Effector memory CD8-positive, alpha-beta T cell (primary cell): ENCODE data around the gene AP4E1.
"Not testable (repeated sequence)": the region's sequence is repeated elsewhere in the genome, so short reads cannot be mapped to it uniquely, and the experiment has no call there.

ENCODE experiments used
- ATAC-seq: fragments of 150-1000 bp; cut with Tn5 transposase; replicated peaks from 2 replicates; pipeline ENCODE4 v1.10.0; 2021; ENCODE audit warnings: mild to moderate bottlenecking, moderate library complexity
- DNase-seq, 3 experiments: peaks; one replicate each; pipeline ENCODE4 v3.0.0; 2021
- H3K27ac Mint-ChIP-seq, 2 donors: one replicate each; pipeline ENCODE4 v1.8.0; 2022; ENCODE audit warnings: mild to moderate bottlenecking in 2 of 2, mixed read lengths in 2 of 2, moderate library complexity in 2 of 2
- H3K27me3 Mint-ChIP-seq, 2 donors: one replicate each; pipeline ENCODE4 v1.8.0; 2022; ENCODE audit warnings: mixed read lengths in 2 of 2
- H3K36me3 Mint-ChIP-seq: one replicate; pipeline ENCODE4 v1.8.0; 2022; ENCODE audit warnings: mild to moderate bottlenecking, moderate library complexity, mixed read lengths; ENCODE audit not compliant: insufficient read depth
- H3K4me1 Mint-ChIP-seq, 2 donors: one replicate each; pipeline ENCODE4 v1.8.0; 2022; ENCODE audit warnings: low read depth in 2 of 2, mixed read lengths in 2 of 2
- H3K4me3 Mint-ChIP-seq, 2 donors: one replicate each; pipeline ENCODE4 v1.8.0; 2022; ENCODE audit warnings: mild to moderate bottlenecking in 2 of 2, mixed read lengths in 2 of 2, moderate library complexity in 2 of 2
- H3K9me3 Mint-ChIP-seq, 2 donors: one replicate each; pipeline ENCODE4 v1.8.0; 2022; ENCODE audit warnings: mixed read lengths in 2 of 2
- total RNA-seq, 9 experiments: gene quantifications; one replicate each; lab custom pipeline; 2026; lab: John Stamatoyannopoulos, UW

Gene AP4E1
- total RNA-seq: 27.0 to 62.6 (median 52.4) reads per million in 9 experiments

DNA sequence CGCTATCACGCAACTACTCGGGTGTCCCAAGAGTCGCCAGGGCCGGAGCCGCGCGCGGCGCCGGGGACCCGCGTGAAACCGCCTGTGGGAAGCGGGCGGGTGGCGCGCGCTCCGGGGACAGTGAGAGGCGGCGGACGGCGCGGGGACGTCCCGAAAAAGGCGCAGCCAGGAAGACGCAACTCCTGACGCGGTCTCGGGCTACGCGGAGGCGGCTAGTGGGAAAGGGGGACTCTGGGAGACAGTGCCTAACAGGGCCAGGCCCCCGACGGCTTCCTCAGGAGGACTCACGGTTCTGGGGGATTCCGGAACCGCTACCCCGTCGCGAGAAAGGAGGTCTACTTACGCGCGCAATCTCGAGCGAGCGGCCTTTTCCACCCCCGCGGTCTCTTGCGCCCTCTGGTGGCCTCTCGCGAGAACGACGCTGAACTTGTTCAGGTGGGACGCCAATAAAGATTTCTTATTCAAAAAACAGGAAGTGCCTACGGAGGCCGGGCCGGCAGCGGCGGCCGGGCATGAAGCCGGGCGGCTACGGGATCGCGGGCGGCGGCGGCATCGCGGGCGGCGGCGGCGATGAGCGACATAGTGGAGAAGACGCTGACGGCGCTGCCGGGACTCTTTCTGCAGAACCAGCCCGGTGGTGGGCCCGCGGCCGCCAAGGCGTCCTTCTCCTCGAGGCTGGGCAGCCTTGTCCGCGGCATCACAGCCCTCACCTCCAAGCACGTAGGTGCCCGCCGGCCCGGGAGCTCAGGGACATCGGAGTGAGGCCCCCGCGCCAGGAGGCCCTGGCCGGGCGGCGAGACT, at the start of gene AP4E1:
Gene AP4E1 (plus strand): TSS at position 475 of the 801 bp plus-strand sequence. CDS start 96 bp downstream, at position 571.
- ATAC-seq: peak; percentile 62
- H3K27ac Mint-ChIP-seq: peak within 1 kb of the TSS; percentile 99
- peak; percentile 96 to 97 (median 96) for DNase-seq
- peak within 1 kb of the TSS; percentile 92 to 96 for H3K4me3 Mint-ChIP-seq
- peaks cover 13 to 24% of the 10 kb centered on the region in 2 donors for H3K4me1 Mint-ChIP-seq
- H3K36me3 Mint-ChIP-seq: peaks cover 61% of the 10 kb centered on the region
- no peaks in the 10 kb centered on the region for H3K9me3 Mint-ChIP-seq
- H3K27me3 Mint-ChIP-seq: no peaks in the 10 kb centered on the region

DNA sequence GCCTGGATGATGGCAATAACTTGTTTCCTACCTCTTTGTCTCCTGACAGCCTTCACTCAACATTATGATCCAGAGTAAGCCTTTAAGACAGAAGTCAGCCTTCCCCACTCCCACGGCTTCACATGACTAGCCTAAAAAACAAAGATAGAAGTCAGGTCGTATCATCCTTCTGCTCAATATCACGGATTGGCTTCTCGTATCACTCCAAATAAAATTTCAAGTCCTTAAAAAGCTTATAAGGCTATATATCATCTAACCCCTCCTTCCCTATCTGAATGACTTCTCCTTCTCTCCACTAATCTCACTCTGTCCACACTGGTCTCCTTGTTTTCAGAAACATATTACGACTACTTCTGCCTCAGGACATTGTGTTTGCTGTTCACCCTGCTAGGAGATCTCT, 47.7 kb upstream of the AP4E1 start:
- DNase-seq: no peak
- H3K4me3 Mint-ChIP-seq: no peak overlapping the region
- no peaks in the 10 kb centered on the region for H3K9me3 Mint-ChIP-seq
- H3K36me3 Mint-ChIP-seq: no peaks in the 10 kb centered on the region
- peaks cover 7 to 10% of the 10 kb centered on the region in 2 donors for H3K27me3 Mint-ChIP-seq
- ATAC-seq: no peak
- no peak overlapping the region for H3K27ac Mint-ChIP-seq
- H3K4me1 Mint-ChIP-seq: no peaks in the 10 kb centered on the region

DNA sequence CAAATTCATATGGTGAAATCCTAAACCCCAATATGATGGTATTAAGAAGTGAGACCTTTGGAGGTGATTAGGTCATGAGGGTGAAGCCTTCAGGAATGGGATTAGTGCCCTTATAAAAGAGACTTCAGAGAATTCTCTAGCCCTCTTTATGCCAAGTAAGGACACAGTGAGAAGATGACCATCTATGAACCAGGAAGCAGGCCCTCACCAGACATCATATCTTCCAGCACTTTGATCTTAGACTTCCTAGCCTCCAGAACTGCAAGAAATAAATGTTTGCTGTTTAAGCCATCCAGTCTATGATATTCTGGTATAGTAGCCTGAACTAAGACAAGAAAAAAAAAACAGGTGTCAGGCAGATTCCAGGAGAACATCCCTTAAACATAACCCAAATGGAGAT, 45.9 kb upstream of the AP4E1 start:
- Mint-ChIP-seq H3K9me3 (no peaks in the 10 kb centered on the region), H3K4me1 (no peaks in the 10 kb centered on the region), H3K4me3 (no peak overlapping the region), H3K27me3 (peaks cover 7 to 10% of the 10 kb centered on the region in 2 donors), H3K27ac (no peak overlapping the region), H3K36me3 (no peaks in the 10 kb centered on the region)
- DNase-seq (no peak), ATAC-seq (no peak)

DNA sequence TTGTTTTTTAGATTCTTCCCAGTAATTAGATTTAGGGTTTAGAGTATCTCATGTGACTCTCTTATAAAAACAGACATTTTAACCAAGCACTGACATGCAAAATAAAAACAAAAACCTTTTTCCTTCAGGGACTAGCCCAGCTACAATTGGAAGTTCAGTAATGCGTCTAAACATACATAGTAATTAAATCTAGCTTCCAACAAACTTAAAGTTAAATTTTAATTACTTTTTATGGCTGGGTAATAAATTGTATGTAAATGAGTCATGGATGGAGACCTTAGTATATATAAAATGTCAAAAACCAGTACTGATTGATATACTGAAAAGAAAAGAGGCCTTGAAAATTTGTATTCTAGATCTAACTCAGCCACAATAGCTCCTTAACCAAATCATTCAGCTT, 43.6 kb upstream of the AP4E1 start:
- no peaks in the 10 kb centered on the region for H3K4me1 Mint-ChIP-seq
- ATAC-seq (no peak), DNase-seq (no peak)
- H3K36me3 Mint-ChIP-seq: no peaks in the 10 kb centered on the region
- H3K4me3 Mint-ChIP-seq: no peak overlapping the region
- H3K9me3 Mint-ChIP-seq: no peaks in the 10 kb centered on the region
- H3K27ac Mint-ChIP-seq: no peak overlapping the region
- H3K27me3 Mint-ChIP-seq: no peaks in the 10 kb centered on the region

DNA sequence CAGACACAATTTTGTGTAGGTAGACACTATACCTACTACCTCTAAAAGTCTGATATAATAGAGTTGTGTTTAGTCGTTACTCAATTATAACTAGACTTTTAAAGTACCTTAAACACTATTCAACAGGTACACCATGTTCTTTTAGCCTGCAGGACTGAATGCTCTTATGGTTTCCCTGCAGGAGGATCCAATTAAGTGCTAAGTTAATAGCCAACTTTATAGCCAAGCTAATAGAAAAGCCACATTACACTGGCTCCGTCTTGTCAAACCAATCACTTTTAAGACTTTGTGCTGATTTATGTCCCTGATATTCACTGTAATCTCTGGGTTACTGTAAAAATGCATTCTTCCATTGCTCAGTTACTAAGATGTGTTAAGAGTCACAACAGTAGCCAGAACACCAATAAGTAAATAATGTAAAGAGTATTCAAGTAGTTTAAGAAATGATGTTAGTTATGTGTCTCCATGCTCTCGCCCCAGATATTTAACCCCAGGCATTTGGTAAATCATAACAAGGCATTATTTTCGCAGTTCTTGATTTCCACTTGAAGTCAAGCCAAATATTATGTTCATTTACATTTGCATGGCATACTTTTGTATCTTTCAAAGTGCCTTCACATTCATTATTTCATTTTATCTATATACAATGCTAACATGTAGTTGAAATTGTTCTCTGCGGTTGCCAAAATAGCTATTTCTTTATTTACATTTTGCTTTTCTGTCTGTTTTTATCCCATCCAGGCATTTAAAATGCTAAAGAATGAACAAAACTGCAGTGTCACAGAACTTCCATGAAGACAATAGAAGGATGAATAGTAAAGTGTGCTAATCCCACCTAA, 42.7 kb upstream of the AP4E1 start:
- H3K4me1 Mint-ChIP-seq: no peaks in the 10 kb centered on the region
- DNase-seq (no peak), ATAC-seq (no peak)
- H3K36me3 Mint-ChIP-seq: no peaks in the 10 kb centered on the region
- no peak overlapping the region for H3K4me3 Mint-ChIP-seq
- no peaks in the 10 kb centered on the region for H3K9me3 Mint-ChIP-seq
- H3K27ac Mint-ChIP-seq: no peak overlapping the region
- H3K27me3 Mint-ChIP-seq: no peaks in the 10 kb centered on the region

DNA sequence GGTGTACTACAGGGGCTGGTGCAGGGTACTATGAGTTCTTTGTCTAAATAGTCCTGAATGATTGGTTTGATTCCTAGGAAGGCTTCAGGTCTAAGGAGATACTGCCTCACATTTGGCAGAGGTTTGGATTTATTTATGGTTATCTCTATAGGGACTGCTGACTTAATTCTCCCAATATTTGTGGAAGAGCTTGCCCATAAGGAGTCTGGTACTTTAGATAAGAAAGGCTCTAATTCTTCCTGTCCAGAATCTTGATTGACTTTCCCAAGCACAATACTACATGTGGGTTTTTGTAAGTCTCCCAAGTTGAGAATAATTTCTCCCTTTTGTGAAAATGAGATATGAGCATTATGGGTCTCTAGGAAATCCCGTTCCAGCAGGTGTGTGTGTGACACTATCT, 36.7 kb upstream of the AP4E1 start:
- Mint-ChIP-seq H3K4me1 (peaks cover 0 to 4% of the 10 kb centered on the region in 2 donors), H3K36me3 (no peaks in the 10 kb centered on the region), H3K27me3 (peaks cover 7 to 22% of the 10 kb centered on the region in 2 donors), H3K9me3 (no peaks in the 10 kb centered on the region), H3K27ac (no peak overlapping the region), H3K4me3 (no peak overlapping the region)
- DNase-seq: no peak
- ATAC-seq: no peak

DNA sequence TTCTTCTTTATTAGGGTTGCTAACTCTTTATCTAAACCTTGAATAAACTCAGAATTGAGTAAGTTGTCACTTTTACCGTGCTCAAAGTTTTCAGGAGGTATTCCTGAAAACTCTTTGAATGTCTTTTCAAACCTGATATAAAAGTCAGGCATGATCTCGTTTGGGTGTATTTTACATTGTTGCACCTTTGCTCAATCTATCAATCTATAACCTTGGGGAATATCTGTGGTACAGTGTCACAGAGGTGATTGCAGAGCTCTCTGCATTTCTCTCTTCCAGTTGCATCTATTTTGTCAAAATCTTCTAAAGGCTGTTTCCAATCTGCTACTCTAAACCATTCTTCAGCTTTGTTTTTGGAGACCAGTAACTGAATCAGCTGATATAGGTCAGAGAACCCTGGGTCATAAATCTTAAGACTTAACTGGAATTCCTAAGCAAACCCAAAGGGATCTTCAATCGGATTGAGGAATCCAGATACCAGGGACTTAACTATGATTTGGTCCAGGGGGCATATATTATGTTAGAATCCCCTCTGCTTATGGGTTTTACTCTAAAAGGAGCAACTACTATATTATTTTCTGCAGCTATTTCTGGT, 35.6 kb upstream of the AP4E1 start:
- DNase-seq: no peak
- Mint-ChIP-seq H3K9me3 (no peaks in the 10 kb centered on the region), H3K4me1 (peaks cover 4 to 9% of the 10 kb centered on the region in 2 donors), H3K27ac (no peak overlapping the region), H3K36me3 (no peaks in the 10 kb centered on the region), H3K4me3 (no peak overlapping the region), H3K27me3 (peaks cover 7 to 22% of the 10 kb centered on the region in 2 donors)
- no peak for ATAC-seq

DNA sequence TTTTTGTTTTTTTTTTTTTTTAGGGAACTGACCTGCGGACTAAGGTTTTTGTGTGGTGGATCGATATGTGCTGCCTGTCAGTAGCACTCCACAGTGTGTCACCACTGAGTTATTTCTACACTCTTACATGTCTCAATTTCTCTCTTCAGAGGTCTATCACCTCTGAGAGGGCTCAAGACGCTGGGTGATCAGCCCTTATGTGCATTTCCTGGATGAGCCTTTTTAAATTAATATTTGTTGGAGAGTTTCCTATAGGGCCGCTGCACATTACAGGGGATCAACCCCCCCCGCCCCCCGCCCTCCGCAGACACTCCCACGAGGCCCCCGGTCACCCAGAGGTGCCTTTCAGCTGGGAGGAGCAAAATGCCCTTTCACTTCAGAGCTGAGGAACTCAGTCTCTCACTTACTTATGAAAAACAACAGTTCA, 34.5 kb upstream of the AP4E1 start:
- peak; percentile 58 for ATAC-seq
- H3K27ac Mint-ChIP-seq: no peak overlapping the region

DNA sequence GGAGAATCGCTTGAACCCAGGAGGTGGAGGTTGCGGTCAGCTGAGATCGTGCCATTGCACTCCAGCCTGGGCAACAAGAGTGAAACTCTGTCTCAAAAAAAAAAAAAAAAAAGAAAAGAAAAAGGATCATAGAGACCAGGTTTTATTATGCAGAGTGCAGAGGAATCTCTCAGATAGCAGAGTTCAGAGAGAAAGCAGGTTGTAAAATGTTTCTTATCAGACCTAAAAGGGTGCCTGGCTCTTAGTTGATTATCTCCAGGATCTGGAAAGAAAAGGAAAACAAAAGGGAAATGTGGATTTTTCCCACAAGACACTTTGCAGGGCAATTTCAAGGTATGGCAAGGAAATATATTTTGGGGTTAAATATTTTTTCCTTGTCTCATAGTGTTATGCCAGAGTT, 33.2 kb upstream of the AP4E1 start:
- not testable (repeated sequence) for H3K36me3 Mint-ChIP-seq, H3K9me3 Mint-ChIP-seq, H3K4me3 Mint-ChIP-seq, ATAC-seq, DNase-seq, H3K27ac Mint-ChIP-seq
- Mint-ChIP-seq H3K4me1 (peaks cover 15 to 20% of the 10 kb centered on the region in 2 donors), H3K27me3 (peaks cover 7 to 22% of the 10 kb centered on the region in 2 donors)

More for the DNA sequence above, 34.5 kb upstream of the AP4E1 start:
- Mint-ChIP-seq H3K36me3 (no peaks in the 10 kb centered on the region), H3K9me3 (no peaks in the 10 kb centered on the region), H3K4me1 (peaks cover 10 to 14% of the 10 kb centered on the region in 2 donors), H3K4me3 (no peak overlapping the region), H3K27me3 (peaks cover 7 to 22% of the 10 kb centered on the region in 2 donors)
- DNase-seq: no peak

DNA sequence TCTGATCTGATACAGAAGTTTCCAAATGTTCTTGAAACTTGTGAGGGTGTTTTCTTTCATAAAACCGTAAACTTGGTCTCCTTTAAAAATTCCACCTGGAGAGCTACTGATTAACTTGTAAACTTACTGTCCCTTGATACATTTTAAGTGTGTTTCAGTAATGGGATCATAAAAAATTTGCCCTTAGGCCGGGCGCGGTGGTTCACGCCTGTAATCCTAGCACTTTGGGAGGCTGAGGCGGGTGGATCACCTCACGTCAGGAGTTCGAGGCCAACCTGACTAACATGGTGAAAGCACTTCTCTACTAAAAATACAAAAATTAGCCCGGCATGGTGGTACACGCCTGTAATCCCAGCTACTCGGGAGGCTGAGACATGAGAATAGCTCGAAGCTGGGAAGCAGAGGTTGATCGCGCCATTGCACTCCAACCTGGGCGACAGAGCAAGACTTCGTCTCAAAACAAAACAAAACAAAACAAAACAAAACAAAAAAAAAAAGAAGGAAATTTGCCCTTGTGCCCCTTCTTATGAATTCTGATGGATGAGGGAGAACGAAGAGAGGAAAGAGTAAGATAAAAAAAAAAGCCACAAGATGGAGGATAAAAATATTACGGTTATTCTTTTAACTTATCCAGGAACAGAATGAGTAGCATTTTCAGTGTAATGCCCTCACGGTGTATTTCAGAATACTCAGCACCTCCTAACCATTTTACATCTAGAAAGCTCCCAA, 32.1 kb upstream of the AP4E1 start:
- peak overlapping the region; percentile 54 to 66 for H3K27ac Mint-ChIP-seq

DNA sequence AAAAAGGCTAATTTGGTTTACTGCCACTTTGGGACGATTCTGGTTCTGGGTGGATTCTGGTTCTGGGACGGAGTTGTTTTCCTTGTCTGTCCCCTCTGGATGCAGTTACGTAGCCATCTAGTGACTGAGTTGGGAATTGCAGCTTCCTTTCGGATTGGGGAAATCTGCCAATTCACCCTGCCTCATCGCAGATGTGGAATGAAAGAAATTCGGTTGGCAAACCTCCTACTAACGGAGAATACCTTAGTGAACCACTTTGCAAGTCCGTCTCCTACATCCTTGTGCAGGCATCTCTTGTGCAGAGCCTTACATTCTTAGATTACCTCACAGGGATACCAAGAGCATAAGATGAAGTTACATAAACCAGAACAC, 31.5 kb upstream of the AP4E1 start:
- peak; percentile 72 to 79 (median 73) for DNase-seq
- H3K4me3 Mint-ChIP-seq: peak overlapping the region; percentile 64 to 77
- H3K36me3 Mint-ChIP-seq: peaks cover 5% of the 10 kb centered on the region
- peaks cover 7 to 22% of the 10 kb centered on the region in 2 donors for H3K27me3 Mint-ChIP-seq
- peak; percentile 45 for ATAC-seq
- H3K27ac Mint-ChIP-seq: peak overlapping the region; percentile 54 to 66
- no peaks in the 10 kb centered on the region for H3K9me3 Mint-ChIP-seq
- H3K4me1 Mint-ChIP-seq: peaks cover 15 to 30% of the 10 kb centered on the region in 2 donors

More for the DNA sequence above, 32.1 kb upstream of the AP4E1 start:
- peak overlapping the region; percentile 64 to 77 for H3K4me3 Mint-ChIP-seq
- ATAC-seq (no peak), DNase-seq (no peak)
- no peaks in the 10 kb centered on the region for H3K9me3 Mint-ChIP-seq
- H3K27me3 Mint-ChIP-seq: peaks cover 7 to 22% of the 10 kb centered on the region in 2 donors
- peaks cover 15 to 30% of the 10 kb centered on the region in 2 donors for H3K4me1 Mint-ChIP-seq
- peaks cover 5% of the 10 kb centered on the region for H3K36me3 Mint-ChIP-seq

DNA sequence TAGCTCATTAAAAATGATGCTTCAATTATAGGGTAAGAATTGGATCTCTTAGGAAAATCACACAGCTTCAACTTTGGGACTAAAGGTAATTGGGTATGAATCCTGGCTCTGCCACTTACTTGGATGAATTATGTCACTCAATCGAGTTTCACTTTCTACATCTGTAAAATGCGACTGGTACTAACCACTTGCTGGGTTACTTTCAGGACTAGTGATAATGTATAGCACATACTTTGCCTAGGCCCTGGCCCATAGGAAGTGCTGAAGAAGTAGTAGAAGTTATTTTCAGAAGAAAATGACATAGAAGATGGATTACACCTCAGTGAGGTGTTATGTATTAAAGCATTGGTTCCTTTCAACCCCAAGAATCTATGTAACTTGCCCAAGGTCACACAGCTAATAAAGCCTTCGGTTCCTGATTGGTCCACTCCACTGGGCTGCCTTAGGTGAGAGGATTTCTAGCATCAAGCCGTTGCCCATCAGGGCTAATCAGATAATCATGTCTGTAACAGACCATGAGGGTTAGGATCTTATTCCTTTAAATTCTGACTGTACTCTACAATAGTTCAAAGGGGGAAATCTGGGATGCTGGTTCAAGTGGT, 29.4 kb upstream of the AP4E1 start:
- Mint-ChIP-seq H3K27me3 (peaks cover 0 to 6% of the 10 kb centered on the region in 2 donors), H3K36me3 (peaks cover 5% of the 10 kb centered on the region), H3K27ac (peak overlapping the region; percentile 77 to 93), H3K4me3 (no peak overlapping the region), H3K4me1 (peaks cover 19 to 36% of the 10 kb centered on the region in 2 donors), H3K9me3 (no peaks in the 10 kb centered on the region)
- DNase-seq: no peak
- peak; percentile 70 for ATAC-seq
